AG04450 (cell line): ENCODE results near the gene PKNOX1. TPM values are rescaled to one million over a fixed set of nuclear protein-coding genes. Genes with fewer than 3 reads are reported as not detected.
"Not testable (repeated sequence)": the region's sequence is repeated elsewhere in the genome, so short reads cannot be mapped to it uniquely, and the experiment has no call there.

ENCODE experiments used
- CTCF ChIA-PET: fragments of 300-600, 350-600 bp; formaldehyde crosslinking; extraction: SDS; loops from one replicate; lab custom pipeline; 2022; ENCODE audit warnings: antibody characterized with exemption, inconsistent platforms; lab: Charles Lee
- POLR2A ChIA-PET: fragments of 350-600 bp; formaldehyde crosslinking; extraction: SDS; loops from one replicate; lab custom pipeline; 2021; ENCODE audit warnings: antibody characterized with exemption, inconsistent platforms; lab: Yijun Ruan, JAX
- DNase-seq: peaks from one replicate; pipeline ENCODE4 v3.0.0-alpha.2; 2011; ENCODE audit warnings: low read depth, low spot score
- H3K27ac ChIP-seq: one replicate; pipeline ENCODE4 v1.5.1; 2012; ENCODE audit warnings: low read depth, low read length, control low read depth
- H3K27me3 ChIP-seq: one replicate; pipeline ENCODE4 v1.6.0; 2012; ENCODE audit warnings: low read length; ENCODE audit not compliant: control insufficient read depth, insufficient read depth
- H3K4me3 ChIP-seq: 2 replicates; pipeline ENCODE4 v1.5.1; 2011; ENCODE audit warnings: mild to moderate bottlenecking, low read depth, low read length, control low read depth
- H3K9me3 ChIP-seq: 2 replicates; pipeline ENCODE4 v1.5.1; 2012; ENCODE audit warnings: low read length; ENCODE audit not compliant: control insufficient read depth, insufficient read depth
- CTCF ChIP-seq: IDR thresholded peaks from 2 replicates; pipeline ENCODE4 v1.5.1; 2011; ENCODE audit warnings: low read depth, low read length, control low read depth, inconsistent platforms
- polyA plus RNA-seq: library from polyadenylated mRNA; depleted of rRNA; stranded (reverse); fragments of >200 nt; gene quantifications from 2 replicates; pipeline ENCODE4 v1.2.3, GENCODE V29; 2011

The PKNOX1 gene
- polyA plus RNA-seq, 1 experiment, result 65.6 TPM

DNA sequence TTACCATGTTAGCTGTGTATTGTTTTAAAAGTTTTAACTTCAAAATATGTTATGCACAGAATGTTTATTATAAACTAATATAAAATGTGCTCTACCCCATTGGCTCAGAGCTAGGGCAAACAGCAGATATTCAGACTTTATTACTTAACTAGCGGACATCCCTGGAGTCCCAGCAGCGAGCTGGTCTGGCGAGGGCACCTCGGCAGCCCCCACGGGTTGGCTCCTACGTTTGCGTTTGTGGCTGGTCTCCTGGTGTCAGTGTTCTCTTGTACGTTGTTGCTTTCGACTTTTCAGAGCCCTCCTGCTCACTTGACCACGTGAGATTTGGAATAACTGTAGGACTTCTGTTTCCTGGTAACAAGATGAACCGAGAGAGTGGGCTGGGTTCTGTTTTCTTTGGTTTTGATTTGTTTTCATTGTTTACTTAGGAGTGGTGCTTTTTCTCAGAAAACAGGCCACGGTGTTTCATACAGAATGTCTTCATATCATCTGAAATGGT lies 56.8 kb downstream of the PKNOX1 start:
- ChIA-PET CTCF (no interaction called here), POLR2A (no interaction called here)
- no peak overlapping the region for H3K27ac ChIP-seq
- no peak for DNase-seq
- TF ChIP-seq CTCF, result no peak
- H3K27me3 ChIP-seq, result no peaks in the 10 kb centered on the region
- H3K9me3 ChIP-seq, result no peaks in the 10 kb centered on the region; the same call in 1 of the 2 replicates
- H3K4me3 ChIP-seq, result no peak overlapping the region

DNA sequence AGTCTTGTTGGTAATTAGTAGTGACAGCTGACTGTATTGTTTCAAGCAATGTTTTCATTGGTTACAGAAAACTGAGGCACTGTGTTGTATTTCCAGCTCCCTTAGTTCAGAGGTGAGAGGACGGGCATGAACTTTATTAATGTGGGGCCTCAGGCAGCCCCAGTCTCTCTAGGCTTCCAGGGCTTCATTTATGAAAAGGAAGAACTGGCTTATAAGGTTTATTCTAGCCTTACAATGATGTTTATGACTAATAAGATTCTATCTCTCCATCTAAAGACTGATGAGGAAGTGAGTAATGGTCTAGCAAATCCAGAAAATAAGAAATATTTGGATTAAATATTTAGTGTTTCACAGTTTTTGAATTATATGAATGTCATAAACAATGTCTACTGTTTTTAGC lies 59.7 kb downstream of the PKNOX1 start:
- POLR2A ChIA-PET, result no interaction called here
- no peak for DNase-seq
- Histone ChIP-seq H3K27ac (no peak overlapping the region), H3K9me3 (no peaks in the 10 kb centered on the region), H3K4me3 (no peak overlapping the region), H3K27me3 (no peaks in the 10 kb centered on the region)
- TF ChIP-seq CTCF, result no peak
- CTCF ChIA-PET, result no interaction called here

DNA sequence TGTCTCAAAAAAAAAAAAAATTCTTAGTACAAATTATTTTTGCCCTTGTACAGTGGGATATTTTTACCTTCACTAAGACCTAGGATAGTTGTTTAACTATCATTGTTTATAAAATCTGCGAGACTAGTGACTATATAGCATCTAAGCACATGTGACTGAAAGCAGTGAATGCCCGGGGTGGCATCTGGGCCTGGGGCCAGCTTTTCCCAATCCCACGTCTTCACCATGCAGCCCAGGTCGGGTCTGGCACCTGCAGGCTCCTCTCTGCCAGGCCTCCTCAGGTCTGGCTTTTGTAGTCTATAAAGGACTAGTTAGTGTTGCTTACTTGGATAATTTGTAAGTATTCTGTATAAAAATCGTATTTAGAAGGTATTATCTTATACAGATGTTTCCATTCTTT lies 60.5 kb downstream of the PKNOX1 start:
- Histone ChIP-seq H3K27ac (no peak overlapping the region), H3K9me3 (no peaks in the 10 kb centered on the region), H3K27me3 (no peaks in the 10 kb centered on the region), H3K4me3 (no peak overlapping the region)
- no peak for TF ChIP-seq CTCF
- ChIA-PET POLR2A (no interaction called here), CTCF (no interaction called here)
- no peak for DNase-seq

DNA sequence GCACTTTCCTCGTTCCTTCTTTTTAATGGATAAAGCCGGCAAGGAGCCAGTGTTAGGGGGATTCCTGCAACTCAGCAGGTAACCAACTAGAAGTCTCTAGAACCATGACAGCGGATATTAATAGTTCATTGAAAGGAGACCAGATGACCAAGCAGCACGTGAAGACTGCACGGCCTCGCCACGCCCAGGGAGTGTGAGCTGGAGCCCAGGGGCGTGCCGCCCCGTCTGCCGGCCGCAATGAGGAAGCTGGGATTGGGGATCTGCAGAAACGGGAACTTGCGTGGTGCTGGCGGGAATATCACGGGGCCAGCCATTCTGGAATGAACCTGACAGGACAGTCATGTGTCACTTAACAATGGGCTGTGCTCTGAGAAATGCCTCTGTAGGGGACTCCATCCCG lies 62.5 kb downstream of the PKNOX1 start:
- H3K27ac ChIP-seq, H3K27me3 ChIP-seq, CTCF ChIA-PET, H3K9me3 ChIP-seq, DNase-seq, H3K4me3 ChIP-seq, POLR2A ChIA-PET: not testable (repeated sequence)

DNA sequence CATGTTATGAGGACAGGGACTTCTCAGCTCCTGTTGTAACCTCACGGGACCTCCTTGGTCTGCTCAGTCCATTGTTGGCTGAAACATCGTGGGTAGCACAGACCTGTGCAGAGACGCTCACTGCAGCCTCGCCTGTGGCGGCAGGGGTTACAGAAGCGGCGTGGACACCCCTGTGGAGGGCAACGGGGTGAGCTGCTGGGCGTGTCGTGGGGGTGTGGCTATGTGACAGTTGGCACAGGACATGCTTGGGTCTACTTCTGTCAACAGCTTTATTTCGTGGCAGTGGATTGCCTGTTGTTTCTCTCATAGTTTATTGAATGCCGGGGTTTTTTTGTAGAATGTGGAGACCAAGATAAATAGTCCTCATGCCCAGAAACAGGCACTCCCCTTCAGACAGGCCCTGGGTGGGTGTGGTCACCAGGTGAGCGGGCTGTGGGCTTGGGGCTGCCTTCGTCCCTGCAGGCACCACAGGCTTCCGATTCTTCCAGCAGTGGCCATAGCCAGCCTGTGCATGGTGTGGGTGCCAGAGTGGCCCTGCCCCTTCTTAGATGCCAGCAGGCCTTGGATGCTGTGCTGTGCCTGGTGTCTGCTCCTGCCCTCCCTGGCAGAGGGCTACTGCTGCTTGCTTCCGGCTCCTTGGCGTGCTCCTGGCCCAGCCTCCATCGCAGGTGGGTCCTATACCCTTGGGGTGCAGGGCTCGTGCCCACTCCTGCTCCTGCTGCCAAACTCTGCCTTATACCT lies 63.7 kb downstream of the PKNOX1 start:
- POLR2A ChIA-PET, DNase-seq, H3K27ac ChIP-seq, CTCF ChIA-PET, H3K27me3 ChIP-seq, H3K4me3 ChIP-seq, H3K9me3 ChIP-seq: not testable (repeated sequence)

- H3K4me3 ChIP-seq, H3K27ac ChIP-seq, DNase-seq, POLR2A ChIA-PET, H3K27me3 ChIP-seq, H3K9me3 ChIP-seq, CTCF ChIA-PET: not testable (repeated sequence)
Measured at GRCh38 chr21:43038659-43039044, 64.3 kb downstream of the PKNOX1 start.

DNA sequence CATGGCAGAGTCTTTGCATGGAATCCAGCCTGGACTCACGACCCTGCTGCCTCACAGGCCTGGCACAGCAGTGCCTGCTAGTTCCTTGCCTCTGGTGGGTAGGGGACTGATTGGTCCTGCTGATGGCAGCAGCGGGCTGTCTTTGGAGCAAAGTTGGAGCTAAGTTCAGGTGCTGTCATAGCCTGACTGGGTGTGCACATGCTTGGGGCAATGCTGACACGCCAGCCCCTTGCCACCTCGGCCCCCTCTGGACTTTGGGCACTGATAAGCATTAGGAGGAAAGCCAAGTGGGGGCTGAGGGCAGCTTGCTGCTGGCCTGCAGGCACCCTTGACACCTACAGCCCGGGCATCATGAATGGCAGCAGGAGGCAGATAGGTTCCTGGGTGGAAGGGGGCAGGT lies 67.8 kb downstream of the PKNOX1 start:
- H3K9me3 ChIP-seq, H3K27ac ChIP-seq, H3K4me3 ChIP-seq, POLR2A ChIA-PET, DNase-seq, CTCF ChIA-PET, H3K27me3 ChIP-seq: not testable (repeated sequence)

DNA sequence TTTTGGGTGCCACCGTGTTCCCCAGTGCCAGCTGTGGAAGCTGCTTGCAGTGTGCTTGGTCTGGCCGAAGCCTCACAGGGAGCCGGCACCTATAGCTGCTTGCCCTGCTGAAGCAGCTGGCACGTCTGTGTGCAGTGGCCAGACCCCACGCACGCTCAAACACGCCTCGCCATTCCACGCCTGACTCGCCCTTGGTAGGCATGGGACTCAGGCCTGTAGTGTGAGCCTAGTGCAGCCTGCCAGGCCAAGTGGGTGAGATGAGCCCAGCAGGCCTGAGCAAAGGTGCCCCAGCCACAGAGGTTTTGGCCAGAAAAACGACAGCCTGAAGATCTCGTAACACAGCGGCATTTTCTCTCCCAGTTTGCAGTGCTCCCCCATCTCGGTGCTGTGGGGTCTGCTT lies 68.9 kb downstream of the PKNOX1 start:
- CTCF ChIA-PET, H3K27me3 ChIP-seq, POLR2A ChIA-PET, H3K4me3 ChIP-seq, H3K27ac ChIP-seq, H3K9me3 ChIP-seq, DNase-seq: not testable (repeated sequence)

- H3K27me3 ChIP-seq, DNase-seq, H3K9me3 ChIP-seq, H3K4me3 ChIP-seq, CTCF ChIA-PET, POLR2A ChIA-PET, H3K27ac ChIP-seq: not testable (repeated sequence)
Measured at GRCh38 chr21:43044547-43044946, 70.2 kb downstream of the PKNOX1 start.
